Endodermal cell (in vitro differentiated cells): ENCODE data around the gene HECW1. TPM values are rescaled to one million over a fixed set of nuclear protein-coding genes. Genes with fewer than 3 reads are reported as not detected.

Experiments used
- DNase-seq: peaks from one replicate; pipeline ENCODE4 v3.0.0-alpha.2; 2017
- H3K27ac ChIP-seq: 2 replicates; pipeline ENCODE4 v1.5.1; 2013; ENCODE audit warnings: mild to moderate bottlenecking, low read depth, low read length, moderate library complexity
- H3K27me3 ChIP-seq: 2 replicates; pipeline ENCODE4 v1.6.1; 2013; ENCODE audit warnings: mild to moderate bottlenecking, low read length, moderate library complexity; ENCODE audit not compliant: insufficient read depth, control insufficient read depth, poor library complexity, severe bottlenecking
- H3K36me3 ChIP-seq: 2 replicates; pipeline ENCODE4 v1.7.0; 2013; ENCODE audit warnings: mild to moderate bottlenecking, low read length, moderate library complexity; ENCODE audit not compliant: control insufficient read depth, insufficient read depth
- H3K4me1 ChIP-seq: one replicate; pipeline ENCODE4 v1.7.0; 2013; ENCODE audit warnings: low read length; ENCODE audit not compliant: control insufficient read depth, insufficient read depth
- H3K4me3 ChIP-seq: 2 replicates; pipeline ENCODE4 v1.5.1; 2013; ENCODE audit warnings: mild to moderate bottlenecking, low read length, moderate library complexity
- H3K9ac ChIP-seq: 2 replicates; pipeline ENCODE4 v1.6.1; 2013; ENCODE audit warnings: mild to moderate bottlenecking, low read length, moderate library complexity; ENCODE audit not compliant: poor library complexity, severe bottlenecking; ENCODE audit errors: extremely low read depth
- H3K9me3 ChIP-seq: 2 replicates; pipeline ENCODE4 v1.6.1; 2013; ENCODE audit warnings: mild to moderate bottlenecking, low read length, moderate library complexity; ENCODE audit not compliant: control insufficient read depth
- H3K27ac Mint-ChIP-seq: 2 replicates; pipeline ENCODE4 v1.8.0; 2020; ENCODE audit warnings: mixed read lengths
- H3K27me3 Mint-ChIP-seq: 2 replicates; pipeline ENCODE4 v1.8.0; 2021; ENCODE audit warnings: mild to moderate bottlenecking, mixed read lengths; ENCODE audit not compliant: insufficient read depth
- H3K36me3 Mint-ChIP-seq: 2 replicates; pipeline ENCODE4 v1.8.0; 2020; ENCODE audit warnings: low read depth, mixed read lengths
- H3K4me1 Mint-ChIP-seq: 2 replicates; pipeline ENCODE4 v1.8.0; 2020; ENCODE audit warnings: mixed read lengths
- H3K4me3 Mint-ChIP-seq: 2 replicates; pipeline ENCODE4 v1.8.0; 2020; ENCODE audit warnings: mild to moderate bottlenecking, moderate library complexity, mixed read lengths
- H3K9me3 Mint-ChIP-seq: 2 replicates; pipeline ENCODE4 v1.8.0; 2020; ENCODE audit warnings: mild to moderate bottlenecking, mixed read lengths
- WGBS, 2 experiments: methylation state at CpG; one replicate each; pipeline versions ENCODE4 v1.1.5 to v1.1.7; 2013; ENCODE audit warnings: missing lambda C conversion rate in 2 of 2, mixed read lengths in 1 of 2; ENCODE audit not compliant: insufficient coverage in 1 of 2, insufficient read length in 1 of 2; 5-methylcytosine and 5-hydroxymethylcytosine counted together
- total RNA-seq, 2 donors: library from RNA; stranded (reverse); fragmentation: NEBNext Ultra II Directional in 1 of 2; extraction: Animal tissue kit (Norgen Biotek cat#: 25700) in 1 of 2; gene quantifications; 2 replicates in 1 of 2; 3 replicates in 1 of 2; pipeline ENCODE4 v1.2.1, GENCODE V29; 2021
- TF ChIP-seq, protein P1 (sequence below): fragments of 200-600 bp; sonication (generic); conservative IDR thresholded peaks from 2 replicates; pipeline ENCODE4 v1.5.0; 2021; ENCODE audit warnings: antibody characterized with exemption, mild to moderate bottlenecking

Gene HECW1
- total RNA-seq, 2 donors from 2014 or later, result 4.6 to 12.0 TPM

DNA sequence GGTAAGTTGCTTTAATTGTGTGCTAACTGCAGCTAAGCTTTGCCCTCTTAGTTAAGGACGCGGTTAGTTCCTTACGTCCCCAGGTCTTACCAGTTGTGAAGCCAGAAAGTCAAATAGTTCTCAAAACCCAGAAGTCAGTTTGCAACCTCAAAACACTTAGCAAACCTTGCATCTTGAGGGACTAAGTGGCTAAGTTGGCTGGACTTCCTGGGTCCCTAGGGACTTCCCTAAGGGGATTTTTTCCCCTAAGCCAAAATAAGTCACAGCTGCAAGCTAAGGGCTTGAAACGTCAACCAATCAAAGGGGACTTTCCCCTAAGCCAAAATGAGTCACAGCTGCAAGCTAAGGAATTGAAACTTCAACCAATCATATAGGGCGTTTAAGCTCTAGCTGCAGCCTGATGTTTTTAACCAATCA is 36.2 kb upstream of the HECW1 start:
- H3K27me3 ChIP-seq, result no peaks in the 10 kb centered on the region
- no peak for DNase-seq
- H3K9me3 Mint-ChIP-seq, result no peaks in the 10 kb centered on the region
- no peaks in the 10 kb centered on the region for H3K9me3 ChIP-seq
- TF ChIP-seq, protein P1, sequence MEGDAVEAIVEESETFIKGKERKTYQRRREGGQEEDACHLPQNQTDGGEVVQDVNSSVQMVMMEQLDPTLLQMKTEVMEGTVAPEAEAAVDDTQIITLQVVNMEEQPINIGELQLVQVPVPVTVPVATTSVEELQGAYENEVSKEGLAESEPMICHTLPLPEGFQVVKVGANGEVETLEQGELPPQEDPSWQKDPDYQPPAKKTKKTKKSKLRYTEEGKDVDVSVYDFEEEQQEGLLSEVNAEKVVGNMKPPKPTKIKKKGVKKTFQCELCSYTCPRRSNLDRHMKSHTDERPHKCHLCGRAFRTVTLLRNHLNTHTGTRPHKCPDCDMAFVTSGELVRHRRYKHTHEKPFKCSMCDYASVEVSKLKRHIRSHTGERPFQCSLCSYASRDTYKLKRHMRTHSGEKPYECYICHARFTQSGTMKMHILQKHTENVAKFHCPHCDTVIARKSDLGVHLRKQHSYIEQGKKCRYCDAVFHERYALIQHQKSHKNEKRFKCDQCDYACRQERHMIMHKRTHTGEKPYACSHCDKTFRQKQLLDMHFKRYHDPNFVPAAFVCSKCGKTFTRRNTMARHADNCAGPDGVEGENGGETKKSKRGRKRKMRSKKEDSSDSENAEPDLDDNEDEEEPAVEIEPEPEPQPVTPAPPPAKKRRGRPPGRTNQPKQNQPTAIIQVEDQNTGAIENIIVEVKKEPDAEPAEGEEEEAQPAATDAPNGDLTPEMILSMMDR, result no peak
- no peaks in the 10 kb centered on the region for H3K36me3 Mint-ChIP-seq
- WGBS, 2 experiments, result 87 to 95% methylated on average over 4 to 5 of the region's 5 CpGs
- no peaks in the 10 kb centered on the region for H3K36me3 ChIP-seq
- H3K4me1 ChIP-seq, result peaks cover 9% of the 10 kb centered on the region
- no peak overlapping the region for H3K27ac ChIP-seq
- no peak overlapping the region for H3K4me3 ChIP-seq
- H3K9ac ChIP-seq, result no peak overlapping the region
- no peak overlapping the region for H3K4me3 Mint-ChIP-seq
- peaks cover 32% of the 10 kb centered on the region for H3K4me1 Mint-ChIP-seq
- H3K27me3 Mint-ChIP-seq, result no peaks in the 10 kb centered on the region
- H3K27ac Mint-ChIP-seq, result no peak overlapping the region

GRCh38 chr7:43076606-43077005 is 35.8 kb upstream of the HECW1 start:
- H3K27me3 ChIP-seq, result no peaks in the 10 kb centered on the region
- H3K4me3 ChIP-seq, result no peak overlapping the region
- WGBS, 2 experiments, result 91 to 94% methylated on average over 13 to 14 of the region's 14 CpGs
- no peaks in the 10 kb centered on the region for H3K27me3 Mint-ChIP-seq
- DNase-seq, result no peak
- H3K9me3 ChIP-seq, result no peaks in the 10 kb centered on the region
- TF ChIP-seq, protein P1, result no peak
- H3K36me3 ChIP-seq, result no peaks in the 10 kb centered on the region
- H3K4me1 ChIP-seq, result peaks cover 9% of the 10 kb centered on the region
- no peak overlapping the region for H3K9ac ChIP-seq
- H3K27ac ChIP-seq, result no peak overlapping the region
- no peaks in the 10 kb centered on the region for H3K9me3 Mint-ChIP-seq
- H3K27ac Mint-ChIP-seq, result no peak overlapping the region
- H3K4me1 Mint-ChIP-seq, result peaks cover 28% of the 10 kb centered on the region
- no peak overlapping the region for H3K4me3 Mint-ChIP-seq
- H3K36me3 Mint-ChIP-seq, result no peaks in the 10 kb centered on the region

- TF ChIP-seq, protein P1, result no peak
- H3K36me3 Mint-ChIP-seq, result no peaks in the 10 kb centered on the region
- no peak overlapping the region for H3K4me3 ChIP-seq
- H3K27ac Mint-ChIP-seq, result no peak overlapping the region
- H3K9me3 Mint-ChIP-seq, result no peaks in the 10 kb centered on the region
- H3K4me1 ChIP-seq, result peaks cover 4% of the 10 kb centered on the region
- H3K4me3 Mint-ChIP-seq, result no peak overlapping the region
- H3K9me3 ChIP-seq, result no peaks in the 10 kb centered on the region
- no peak for DNase-seq
- no peak overlapping the region for H3K27ac ChIP-seq
- WGBS, 2 experiments, result 70 to 78% methylated on average over 2 to 9 of the region's 9 CpGs
- no peaks in the 10 kb centered on the region for H3K27me3 Mint-ChIP-seq
- H3K36me3 ChIP-seq, result no peaks in the 10 kb centered on the region
- no peaks in the 10 kb centered on the region for H3K27me3 ChIP-seq
- H3K4me1 Mint-ChIP-seq, result peaks cover 23% of the 10 kb centered on the region
- no peak overlapping the region for H3K9ac ChIP-seq
These were observed 35.2 kb upstream of the HECW1 start for GRCh38 chr7:43077285-43077684.
